Measurements from ENCODE around the gene CELF4.

The CELF4 gene

DNA sequence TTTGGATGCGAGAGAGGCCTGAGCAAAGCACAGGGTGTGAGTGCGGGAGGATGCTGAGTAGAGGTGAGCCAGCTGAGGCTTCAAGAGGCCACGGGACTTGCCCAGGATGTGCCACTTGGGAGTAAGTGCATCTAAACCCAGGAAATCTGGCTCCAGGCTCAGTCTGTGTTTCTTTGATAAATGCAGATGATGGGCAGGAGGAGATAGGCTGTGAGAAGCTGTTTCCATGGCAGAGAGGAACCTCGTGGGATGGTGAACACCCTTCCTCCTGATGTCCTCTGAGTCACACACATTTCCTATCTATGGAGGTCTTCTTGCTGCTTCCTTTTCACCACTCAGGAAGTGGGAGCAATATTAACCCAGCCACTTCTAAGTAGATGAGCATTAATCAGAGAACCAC is 38.4 kb upstream of the CELF4 start:
- no peaks in the 10 kb centered on the region for H3K4me1 ChIP-seq (ENCODE audit: insufficient read depth, low read length)

GRCh38 chr18:37598966-37599896 is 33.6 kb upstream of the CELF4 start:
- Histone ChIP-seq H3K4me1 (ENCODE audit: insufficient read depth, low read length) (no peaks in the 10 kb centered on the region), H4K20me1 (ENCODE audit: insufficient read depth, low read length) (no peaks in the 10 kb centered on the region), H3K79me2 (ENCODE audit: insufficient read depth, low read length) (no peaks in the 10 kb centered on the region), H3K27ac (ENCODE audit: low read length) (no peak overlapping the region), H3K4me3 (ENCODE audit: low read depth in 1 of 2, low read length in 2 of 2) (no peak overlapping the region), H2AFZ (ENCODE audit: low read depth, low read length) (no peak overlapping the region), H3K27me3 (ENCODE audit: insufficient read depth, low read length, poor library complexity) (no peaks in the 10 kb centered on the region), H3K9me3 (ENCODE audit: insufficient read depth, low read length, severe bottlenecking) (no peaks in the 10 kb centered on the region), H3K36me3 (ENCODE audit: insufficient read depth, low read length) (no peaks in the 10 kb centered on the region), H3K4me2 (ENCODE audit: insufficient read depth, low read length) (no peak overlapping the region), H3K9ac (ENCODE audit: low read depth, low read length) (no peak overlapping the region)
- no peak for TF ChIP-seq CTCF (IDR thresholded peaks at IDR 0.05; ENCODE audit: borderline replicate concordance, extremely low read depth, low read length, poor library complexity, severe bottlenecking)
- no peak for TF ChIP-seq EZH2 (IDR thresholded peaks at IDR 0.05; ENCODE audit: borderline replicate concordance, low read depth, low read length, severe bottlenecking)
- ATAC-seq (ENCODE audit: insufficient read depth, low read depth) (no peak), DNase-seq (no peak)

More for the DNA sequence above, 38.4 kb upstream of the CELF4 start:
- Histone ChIP-seq H3K9ac (ENCODE audit: low read depth, low read length) (no peak overlapping the region), H3K4me2 (ENCODE audit: insufficient read depth, low read length) (no peak overlapping the region), H2AFZ (ENCODE audit: low read depth, low read length) (no peak overlapping the region), H3K79me2 (ENCODE audit: insufficient read depth, low read length) (no peaks in the 10 kb centered on the region), H3K27me3 (ENCODE audit: insufficient read depth, low read length, poor library complexity) (no peaks in the 10 kb centered on the region), H4K20me1 (ENCODE audit: insufficient read depth, low read length) (no peaks in the 10 kb centered on the region), H3K27ac (ENCODE audit: low read length) (no peak overlapping the region), H3K9me3 (ENCODE audit: insufficient read depth, low read length, severe bottlenecking) (no peaks in the 10 kb centered on the region), H3K36me3 (ENCODE audit: insufficient read depth, low read length) (no peaks in the 10 kb centered on the region), H3K4me3 (ENCODE audit: low read depth in 1 of 2, low read length in 2 of 2) (no peak overlapping the region)
- TF ChIP-seq CTCF (IDR thresholded peaks at IDR 0.05; ENCODE audit: borderline replicate concordance, extremely low read depth, low read length, poor library complexity, severe bottlenecking) (no peak), EZH2 (IDR thresholded peaks at IDR 0.05; ENCODE audit: borderline replicate concordance, low read depth, low read length, severe bottlenecking) (no peak)
- DNase-seq = no peak
- no peak for ATAC-seq (ENCODE audit: insufficient read depth, low read depth)

- no peak for DNase-seq
- H3K4me2 ChIP-seq (ENCODE audit: insufficient read depth, low read length) = no peak overlapping the region
- no peak overlapping the region for H3K27ac ChIP-seq (ENCODE audit: low read length)
- no peak for ATAC-seq (ENCODE audit: insufficient read depth, low read depth)
- H4K20me1 ChIP-seq (ENCODE audit: insufficient read depth, low read length) = no peaks in the 10 kb centered on the region
- TF ChIP-seq EZH2 (IDR thresholded peaks at IDR 0.05; ENCODE audit: borderline replicate concordance, low read depth, low read length, severe bottlenecking) (no peak), CTCF (IDR thresholded peaks at IDR 0.05; ENCODE audit: borderline replicate concordance, extremely low read depth, low read length, poor library complexity, severe bottlenecking) (no peak)
- H3K9me3 ChIP-seq (ENCODE audit: insufficient read depth, low read length, severe bottlenecking) = no peaks in the 10 kb centered on the region
- H2AFZ ChIP-seq (ENCODE audit: low read depth, low read length) = no peak overlapping the region
- H3K4me3 ChIP-seq (ENCODE audit: low read depth in 1 of 2, low read length in 2 of 2) = no peak overlapping the region
- no peaks in the 10 kb centered on the region for H3K36me3 ChIP-seq (ENCODE audit: insufficient read depth, low read length)
- no peaks in the 10 kb centered on the region for H3K4me1 ChIP-seq (ENCODE audit: insufficient read depth, low read length)
- no peaks in the 10 kb centered on the region for H3K27me3 ChIP-seq (ENCODE audit: insufficient read depth, low read length, poor library complexity)
- no peaks in the 10 kb centered on the region for H3K79me2 ChIP-seq (ENCODE audit: insufficient read depth, low read length)
- H3K9ac ChIP-seq (ENCODE audit: low read depth, low read length) = no peak overlapping the region
Measured at GRCh38 chr18:37598396-37598795, 32.8 kb upstream of the CELF4 start.

Data from DND-41 (cell line).